H54 (cell line): ENCODE data around the gene DLX3.
A peak's percentile ranks its signal among the peaks of the same experiment; 100 is the strongest.

ENCODE experiments used
- DNase-seq: peaks from one replicate; pipeline ENCODE4 v3.0.0; 2011; ENCODE audit warnings: low spot score, mixed read lengths; ENCODE audit not compliant: insufficient read length
- FAIRE-seq: peaks from 3 replicates; lab custom pipeline; 2011; peaks lifted over from hg19 to GRCh38; lab: Jason Lieb, UNC
- POLR2A ChIP-seq: IDR thresholded peaks from 2 replicates; pipeline ENCODE4 v1.6.1; 2011; ENCODE audit warnings: low read depth, mild to moderate bottlenecking, low read length

The DLX3 gene

GRCh38 chr17:50015146-50015545 is 20.1 kb upstream of the DLX3 start:
- DNase-seq (no peak), FAIRE-seq (no peak)
- no peak for TF ChIP-seq POLR2A

- no peak for DNase-seq
- TF ChIP-seq POLR2A, result no peak
- FAIRE-seq, result no peak
Measured at GRCh38 chr17:50014471-50015088, 19.6 kb upstream of the DLX3 start.

GRCh38 chr17:50013079-50013478 is 18.1 kb upstream of the DLX3 start:
- DNase-seq (no peak), FAIRE-seq (no peak)
- no peak for TF ChIP-seq POLR2A

- DNase-seq (no peak), FAIRE-seq (no peak)
- no peak for TF ChIP-seq POLR2A
Measured at GRCh38 chr17:50009282-50009681, 14.3 kb upstream of the DLX3 start.

GRCh38 chr17:50003911-50004310 is 8.9 kb upstream of the DLX3 start:
- no peak for FAIRE-seq
- DNase-seq, result no peak
- TF ChIP-seq POLR2A, result no peak

- TF ChIP-seq POLR2A, result no peak
- no peak for DNase-seq
- FAIRE-seq, result no peak
Measured at GRCh38 chr17:49998836-49999511, 4.0 kb upstream of the DLX3 start.

GRCh38 chr17:49997773-49998703 is 3.0 kb upstream of the DLX3 start:
- no peak for TF ChIP-seq POLR2A
- peak; percentile 92 for DNase-seq
- FAIRE-seq, result no peak

- DNase-seq, result no peak
- TF ChIP-seq POLR2A, result no peak
- no peak for FAIRE-seq
Measured at GRCh38 chr17:49997301-49997650, 2.3 kb upstream of the DLX3 start.

GRCh38 chr17:49996495-49997300 is 1.7 kb upstream of the DLX3 start:
- FAIRE-seq (no peak), DNase-seq (peak; percentile 86)
- no peak for TF ChIP-seq POLR2A

- no peak for TF ChIP-seq POLR2A
- no peak for DNase-seq
- FAIRE-seq, result no peak
Measured at GRCh38 chr17:49996121-49996494, 1.1 kb upstream of the DLX3 start.

GRCh38 chr17:49994085-49995054 is 654 bp downstream of the DLX3 start:
- FAIRE-seq (no peak), DNase-seq (no peak)
- TF ChIP-seq POLR2A, result no peak

- no peak for TF ChIP-seq POLR2A
- no peak for DNase-seq
- FAIRE-seq, result no peak
Measured at GRCh38 chr17:49993423-49994060, 1.5 kb downstream of the DLX3 start.

GRCh38 chr17:49992933-49993422 is 2.0 kb downstream of the DLX3 start:
- DNase-seq (no peak), FAIRE-seq (no peak)
- no peak for TF ChIP-seq POLR2A
